Left kidney (tissue), 2 donors: Measurements from ENCODE around the gene RPAP3. TPM values are rescaled to one million over a fixed set of nuclear protein-coding genes. Genes with fewer than 3 reads are reported as not detected.

Experiments
- DNase-seq: peaks from one replicate; pipeline ENCODE4 v3.0.0-alpha.2; 2013
- polyA plus RNA-seq: library from polyadenylated mRNA; unstranded; fragments of 120-200 nt; gene quantifications from one replicate; pipeline ENCODE4 v1.2.1, GENCODE V29; 2013; ENCODE audit not compliant: insufficient read length

The RPAP3 gene
- polyA plus RNA-seq, 1 donor, result 54.1 TPM

GRCh38 chr12:47721431-47721973 lies 15.7 kb upstream of the RPAP3 start:
- no peak for DNase-seq

GRCh38 chr12:47718531-47718930 lies 12.7 kb upstream of the RPAP3 start:
- no peak for DNase-seq

- DNase-seq, result peak; percentile 77
Observed at GRCh38 chr12:47717443-47718193, 11.8 kb upstream of the RPAP3 start.

GRCh38 chr12:47717046-47717442 lies 11.2 kb upstream of the RPAP3 start:
- DNase-seq, result no peak

DNA sequence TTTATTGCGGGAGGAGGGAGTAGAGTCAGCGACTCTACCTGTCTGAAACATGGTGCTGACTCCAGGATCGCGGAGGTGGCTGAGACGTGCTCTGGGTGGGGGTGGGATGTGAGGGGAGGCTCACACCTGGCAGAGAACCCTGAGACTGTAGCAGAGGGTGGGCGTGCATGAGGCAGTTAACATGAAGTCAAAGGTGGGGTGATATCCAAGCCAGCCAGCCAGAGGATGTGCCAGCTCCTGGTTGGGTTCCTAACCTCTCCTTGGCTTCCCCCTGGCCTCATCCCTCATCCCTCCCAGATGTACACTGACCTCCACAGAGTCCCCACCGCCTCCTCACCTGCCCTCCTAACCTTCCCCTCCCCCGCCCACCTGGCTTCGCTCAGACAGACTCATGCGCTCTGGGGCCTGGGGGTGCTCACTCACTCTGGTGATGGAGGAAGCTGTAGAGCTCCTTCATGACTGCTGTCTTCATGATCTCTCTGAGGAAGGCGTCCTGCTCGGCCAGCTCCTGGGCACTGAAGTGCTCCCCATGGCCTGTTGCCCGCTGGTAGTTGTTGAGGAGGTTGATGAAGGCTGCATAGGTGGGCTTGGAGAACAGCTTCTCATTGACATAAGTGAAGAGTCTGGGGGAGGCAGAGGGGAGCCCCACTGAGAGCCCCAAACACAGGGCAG lies 10.2 kb upstream of the RPAP3 start:
- DNase-seq, result no peak

GRCh38 chr12:47715393-47715876 lies 9.6 kb upstream of the RPAP3 start:
- peak; percentile 84 for DNase-seq

DNA sequence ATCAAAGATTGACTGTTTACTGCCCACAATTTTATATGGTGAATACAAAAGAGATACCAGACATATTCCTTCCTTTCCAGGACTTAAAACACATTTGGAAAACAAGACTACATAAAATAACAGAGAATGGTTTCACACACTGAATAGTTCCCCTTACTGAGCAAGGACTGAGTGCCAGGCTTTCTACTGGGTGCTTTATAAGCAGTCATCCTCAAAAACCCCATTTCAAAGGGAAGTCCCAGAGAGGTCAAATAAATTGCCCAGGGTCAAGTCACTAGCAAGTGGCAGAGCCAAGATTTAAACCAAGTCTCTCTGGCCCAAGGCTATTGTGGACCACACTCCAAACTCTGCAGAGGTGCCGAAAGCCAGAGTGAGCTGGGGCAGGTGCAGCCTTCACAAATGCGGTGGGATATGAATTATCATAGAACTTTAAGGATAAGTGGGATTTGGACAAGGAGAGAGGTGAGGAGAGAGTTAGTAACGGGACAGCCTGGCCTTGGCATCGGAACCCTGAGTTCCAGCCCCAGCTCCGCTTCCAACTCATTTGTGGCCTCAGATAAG lies 9.1 kb upstream of the RPAP3 start:
- DNase-seq, result no peak

GRCh38 chr12:47712171-47712570 lies 6.3 kb upstream of the RPAP3 start:
- DNase-seq, result no peak

DNA sequence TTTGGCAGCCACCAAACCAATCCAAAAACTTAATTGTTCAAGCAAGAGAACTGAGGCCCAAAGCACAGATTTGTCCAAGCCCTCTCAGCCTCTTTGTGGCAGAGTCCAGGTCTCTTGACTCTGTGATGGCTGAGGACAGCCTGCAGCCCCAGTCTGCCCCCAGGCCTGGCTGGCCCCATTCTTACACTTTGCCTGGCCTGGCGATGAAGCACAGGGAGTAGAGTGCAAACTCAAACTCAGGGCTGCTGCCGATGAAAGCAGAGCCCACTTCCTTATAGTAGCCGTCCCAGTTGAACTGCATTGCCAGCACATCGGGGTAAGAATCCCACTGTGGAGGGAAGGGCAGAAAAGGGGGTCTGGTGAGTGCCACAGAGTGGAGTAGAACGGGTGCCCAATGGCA lies 5.6 kb upstream of the RPAP3 start:
- DNase-seq, result no peak

DNA sequence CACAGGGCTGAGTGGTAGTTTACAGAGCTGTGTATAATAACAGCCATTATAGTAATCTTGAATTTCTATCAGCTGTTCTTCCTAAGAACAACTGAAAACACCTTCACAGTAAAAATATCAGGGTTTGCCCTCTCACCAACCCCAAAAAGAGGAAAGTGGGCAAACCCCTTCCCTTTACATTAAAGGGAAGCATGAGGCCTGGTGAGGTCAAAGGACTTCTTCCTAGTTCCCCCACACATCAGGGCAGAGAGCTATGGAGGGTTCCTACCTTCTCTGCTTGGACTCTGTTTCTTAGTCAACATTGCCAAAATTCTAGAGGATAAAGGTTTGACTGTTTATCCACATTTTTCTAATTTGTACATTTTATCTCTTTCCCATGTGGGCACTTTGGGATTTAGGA lies 4.4 kb upstream of the RPAP3 start:
- no peak for DNase-seq

DNA sequence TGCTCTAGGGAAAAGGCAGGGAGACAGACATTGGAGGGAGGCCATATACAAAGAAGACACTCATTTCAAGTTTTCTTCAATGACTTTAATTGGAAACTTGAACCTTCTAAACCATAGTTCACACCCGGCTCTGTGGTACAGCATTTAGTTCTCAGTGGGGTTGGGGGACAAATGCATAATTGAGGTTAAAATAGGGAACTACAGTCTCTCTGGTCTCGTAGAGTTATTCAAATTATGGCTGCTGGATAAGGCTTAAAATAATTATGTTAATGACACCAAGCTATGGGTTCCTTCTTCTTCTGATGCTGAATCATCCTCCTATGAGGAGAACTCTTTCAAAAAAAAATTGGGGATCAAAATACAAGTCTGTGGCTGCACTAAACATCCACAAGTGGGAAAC lies 3.8 kb upstream of the RPAP3 start:
- no peak for DNase-seq

DNA sequence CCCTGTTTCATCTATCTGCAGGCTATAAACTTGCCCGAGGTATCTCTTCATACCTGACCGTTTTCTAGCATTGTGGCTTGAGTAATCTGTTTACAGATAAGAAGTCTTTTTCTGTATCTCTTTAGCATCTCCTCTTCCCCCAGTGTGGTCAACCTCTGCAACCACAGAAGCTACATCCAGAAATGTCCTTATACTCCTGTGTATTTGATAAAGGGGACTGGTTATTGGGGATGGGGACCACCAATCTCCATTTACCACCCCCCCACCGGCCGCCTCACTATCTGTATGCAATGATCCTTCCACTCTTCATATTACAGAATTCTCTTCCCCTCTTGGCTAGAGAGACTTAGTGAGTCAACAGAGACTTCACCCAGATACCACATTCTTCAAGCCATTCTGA lies 3.4 kb upstream of the RPAP3 start:
- no peak for DNase-seq

- DNase-seq, result no peak
Observed at GRCh38 chr12:47707905-47708543, 2.2 kb upstream of the RPAP3 start.

DNA sequence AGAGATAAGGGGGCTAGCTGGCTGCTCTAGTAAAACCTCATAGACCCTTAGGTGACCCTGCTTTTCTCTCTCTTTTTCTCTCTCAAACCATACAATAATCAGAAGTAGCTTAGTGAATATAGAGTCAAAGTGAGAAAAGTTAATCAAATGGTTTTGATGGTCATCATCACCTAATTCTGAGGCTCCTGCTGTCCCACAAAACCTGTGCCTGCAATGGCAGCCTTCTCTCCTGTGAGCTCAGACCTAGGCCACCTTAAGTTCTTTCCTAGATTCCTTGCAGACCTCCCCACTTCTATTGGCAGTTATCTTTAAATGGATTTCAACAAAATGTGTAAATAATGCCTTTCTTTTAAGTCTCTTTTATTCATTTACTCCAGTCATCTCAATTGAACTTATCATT lies 1.5 kb upstream of the RPAP3 start:
- DNase-seq, result no peak

GRCh38 chr12:47705229-47705565 lies 633 bp downstream of the RPAP3 start:
- no peak for DNase-seq

DNA sequence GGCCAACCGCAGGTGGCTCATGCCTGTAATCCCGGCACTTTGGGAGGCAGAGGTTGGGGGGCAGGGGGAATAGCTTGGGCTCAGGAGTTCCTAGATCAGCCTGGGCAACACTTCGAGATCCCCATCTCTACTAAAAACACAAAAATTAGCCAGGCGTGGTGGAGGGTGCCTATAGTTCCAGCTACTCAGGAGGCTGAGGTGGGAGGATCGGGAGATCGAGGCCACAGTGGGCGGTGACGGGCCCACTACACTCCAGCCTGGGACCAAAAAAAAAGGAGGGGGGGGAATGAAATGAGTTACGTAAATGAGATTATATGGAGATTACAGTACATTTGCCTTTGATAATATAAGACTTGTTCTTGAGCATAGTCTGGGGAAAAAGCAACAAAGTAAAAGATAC lies 1.1 kb downstream of the RPAP3 start:
- no peak for DNase-seq

DNA sequence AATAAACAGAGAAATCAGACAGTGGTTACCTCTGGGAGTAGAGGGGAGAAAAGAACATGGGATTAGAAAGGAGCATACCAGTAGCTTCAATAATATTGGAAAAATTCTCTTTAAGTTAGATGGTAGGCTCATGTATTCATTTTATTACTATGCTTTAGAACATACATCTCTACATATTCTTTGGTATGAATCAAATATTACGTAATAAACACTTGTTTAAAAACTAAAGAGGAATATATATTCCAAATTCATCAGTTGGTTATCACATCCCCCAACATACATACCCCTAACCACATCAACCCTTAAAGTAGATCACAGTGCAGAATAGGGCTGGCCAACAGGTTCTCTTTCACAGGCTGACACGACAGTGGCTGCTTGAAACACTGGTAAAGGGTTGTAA lies 5.6 kb downstream of the RPAP3 start:
- DNase-seq, result no peak

GRCh38 chr12:47698631-47699030 lies 7.2 kb downstream of the RPAP3 start:
- no peak for DNase-seq

DNA sequence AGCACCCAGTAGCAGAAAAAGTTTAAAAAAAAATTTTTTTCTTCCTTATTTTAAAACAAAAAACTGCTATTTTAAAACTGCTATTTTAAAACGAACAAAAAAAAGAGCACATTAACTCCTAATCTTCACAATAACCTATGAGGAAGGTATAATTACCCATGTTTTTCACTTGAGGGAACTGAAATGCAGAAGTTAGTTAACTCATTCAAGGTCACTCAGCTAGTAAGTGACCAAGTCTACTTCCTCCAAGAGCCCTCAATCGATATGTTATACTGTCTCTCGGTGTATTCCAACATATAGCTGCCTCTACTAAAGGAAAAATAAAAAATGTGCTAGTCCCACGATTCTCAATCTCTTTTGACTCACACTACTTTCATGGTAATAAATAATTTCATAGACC lies 7.8 kb downstream of the RPAP3 start:
- DNase-seq, result no peak

GRCh38 chr12:47689215-47689614 lies 16.6 kb downstream of the RPAP3 start:
- no peak for DNase-seq

DNA sequence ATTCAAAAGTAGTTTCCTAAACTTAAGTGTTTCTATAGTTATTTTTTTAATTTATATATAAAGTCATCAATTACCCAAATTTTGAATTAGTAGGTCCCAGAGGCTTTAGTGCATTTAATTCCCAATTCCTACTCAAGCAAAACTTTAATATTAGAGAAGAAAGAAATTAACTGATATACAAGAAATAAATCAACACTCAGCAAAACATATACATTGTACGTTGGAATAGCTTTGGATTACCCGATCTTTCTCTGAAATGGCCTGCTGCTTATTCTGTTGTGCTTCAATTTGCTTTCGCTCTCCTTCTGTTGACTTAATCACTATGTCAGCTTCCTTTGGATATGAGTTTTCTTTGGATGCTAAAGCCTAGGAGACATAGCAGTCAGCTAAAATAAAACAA lies 18.2 kb downstream of the RPAP3 start:
- DNase-seq, result no peak

GRCh38 chr12:47686645-47687240 lies 19.1 kb downstream of the RPAP3 start:
- peak; percentile 22 for DNase-seq
